Hematopoietic multipotent progenitor cell treated with erythropoietin and hydrocortisone succinate and interleukin-3 and kit ligand, for 8 days (in vitro differentiated cells): ENCODE data around the gene UNC93B1.

Source experiments
- DNase-seq: peaks from one replicate; pipeline ENCODE4 v3.0.0-alpha.2; 2015

The UNC93B1 gene

GRCh38 chr11:68003846-68004550 is at the start of gene UNC93B1:
UNC93B1 (minus strand) TSS chr11:68004097; CDS start chr11:68004043, 54 bp downstream.
- peak; percentile 90 for DNase-seq

- no peak for DNase-seq
Observed at GRCh38 chr11:68053117-68053516, 49.2 kb upstream of the UNC93B1 start.

- no peak for DNase-seq
Observed at GRCh38 chr11:68052137-68052873, 48.4 kb upstream of the UNC93B1 start.

- DNase-seq, result no peak
Observed at GRCh38 chr11:68051191-68052136, 47.6 kb upstream of the UNC93B1 start.

GRCh38 chr11:68050371-68050841 is 46.5 kb upstream of the UNC93B1 start:
- DNase-seq, result no peak

GRCh38 chr11:68049509-68050370 is 45.8 kb upstream of the UNC93B1 start:
- DNase-seq, result no peak

GRCh38 chr11:68048681-68049508 is 45.0 kb upstream of the UNC93B1 start:
- no peak for DNase-seq

GRCh38 chr11:68047437-68048290 is 43.8 kb upstream of the UNC93B1 start:
- no peak for DNase-seq

GRCh38 chr11:68044898-68045351 is 41.0 kb upstream of the UNC93B1 start:
- no peak for DNase-seq

GRCh38 chr11:68044145-68044813 is 40.4 kb upstream of the UNC93B1 start:
- no peak for DNase-seq

- DNase-seq, result peak; percentile 50
Observed at GRCh38 chr11:68043349-68044144, 39.6 kb upstream of the UNC93B1 start.

GRCh38 chr11:68043029-68043348 is 39.1 kb upstream of the UNC93B1 start:
- no peak for DNase-seq

- no peak for DNase-seq
Observed at GRCh38 chr11:68042219-68043028, 38.5 kb upstream of the UNC93B1 start.

GRCh38 chr11:68041617-68042218 is 37.8 kb upstream of the UNC93B1 start:
- no peak for DNase-seq

GRCh38 chr11:68040957-68041591 is 37.2 kb upstream of the UNC93B1 start:
- DNase-seq, result no peak

GRCh38 chr11:68040101-68040956 is 36.4 kb upstream of the UNC93B1 start:
- peak; percentile 31 for DNase-seq
